ENCODE data around the gene ANKHD1. TPM values are rescaled to one million over a fixed set of nuclear protein-coding genes. Genes with fewer than 3 reads are reported as not detected.

The ANKHD1 gene
- total RNA-seq, 3 donors from 2014 or later (not counting 1 experiment from before 2014, with no cell fraction given), result 225 to 239 (median 230) TPM

- no peaks in the 10 kb centered on the region for H3K27me3 ChIP-seq (ENCODE audit: control insufficient read depth, insufficient read depth, low read length)
- WGBS (ENCODE audit: insufficient coverage), result 88% methylated on average over 2 of the region's 2 CpGs
These were observed 18.3 kb upstream of the ANKHD1 start for GRCh38 chr5:140383300-140383699.

GRCh38 chr5:140388052-140388451 is 13.6 kb upstream of the ANKHD1 start:
- Mint-ChIP-seq H3K27me3 (ENCODE audit: low read depth in 2 of 2) (no peaks in the 10 kb centered on the region), H3K27ac (no peak overlapping the region), H3K4me3 (no peak overlapping the region), H3K36me3 (no peaks in the 10 kb centered on the region), H3K4me1 (no peaks in the 10 kb centered on the region), H3K9me3 (no peaks in the 10 kb centered on the region)
- 78% methylated on average over 1 of the region's 2 CpGs for WGBS (ENCODE audit: insufficient coverage)
- peaks cover 2% of the 10 kb centered on the region for H3K36me3 ChIP-seq (ENCODE audit: control insufficient read depth, insufficient read depth, low read length)
- no peaks in the 10 kb centered on the region for H3K9me3 ChIP-seq (ENCODE audit: control insufficient read depth, insufficient read depth, low read length)
- H3K4me1 ChIP-seq (ENCODE audit: control insufficient read depth, insufficient read depth, low read length), result no peaks in the 10 kb centered on the region
- no peak for DNase-seq
- H3K27ac ChIP-seq (ENCODE audit: low read length), result no peak overlapping the region
- no peak overlapping the region for H3K4me3 ChIP-seq (ENCODE audit: low read length)
- intact Hi-C loops (cut with micrococcal nuclease), result no loop called here
- no peaks in the 10 kb centered on the region for H3K27me3 ChIP-seq (ENCODE audit: control insufficient read depth, insufficient read depth, low read length)
- no peak for ATAC-seq
- TF ChIP-seq CTCF (IDR thresholded peaks at IDR 0.05), result no peak

More at GRCh38 chr5:140383300-140383699, 18.3 kb upstream of the ANKHD1 start:
- Histone ChIP-seq H3K36me3 (ENCODE audit: control insufficient read depth, insufficient read depth, low read length) (no peaks in the 10 kb centered on the region), H3K4me3 (ENCODE audit: low read length) (no peak overlapping the region), H3K9me3 (ENCODE audit: control insufficient read depth, insufficient read depth, low read length) (no peaks in the 10 kb centered on the region), H3K4me1 (ENCODE audit: control insufficient read depth, insufficient read depth, low read length) (no peaks in the 10 kb centered on the region), H3K27ac (ENCODE audit: low read length) (no peak overlapping the region)
- Mint-ChIP-seq H3K4me3 (no peak overlapping the region), H3K27ac (no peak overlapping the region), H3K9me3 (no peaks in the 10 kb centered on the region), H3K36me3 (no peaks in the 10 kb centered on the region), H3K4me1 (no peaks in the 10 kb centered on the region), H3K27me3 (ENCODE audit: low read depth in 2 of 2) (no peaks in the 10 kb centered on the region)
- no peak for DNase-seq
- intact Hi-C loops (cut with micrococcal nuclease), result no loop called here
- no peak for ATAC-seq
- TF ChIP-seq CTCF (IDR thresholded peaks at IDR 0.05), result no peak

- no peak for ATAC-seq
- H3K4me3 Mint-ChIP-seq, result no peak overlapping the region
- Histone ChIP-seq H3K36me3 (ENCODE audit: control insufficient read depth, insufficient read depth, low read length) (peaks cover 6% of the 10 kb centered on the region), H3K27ac (ENCODE audit: low read length) (no peak overlapping the region), H3K27me3 (ENCODE audit: control insufficient read depth, insufficient read depth, low read length) (no peaks in the 10 kb centered on the region), H3K4me3 (ENCODE audit: low read length) (no peak overlapping the region), H3K4me1 (ENCODE audit: control insufficient read depth, insufficient read depth, low read length) (no peaks in the 10 kb centered on the region), H3K9me3 (ENCODE audit: control insufficient read depth, insufficient read depth, low read length) (no peaks in the 10 kb centered on the region)
- intact Hi-C loops (cut with micrococcal nuclease), result no loop called here
- H3K4me1 Mint-ChIP-seq, result no peaks in the 10 kb centered on the region
- WGBS (ENCODE audit: insufficient coverage), result 88% methylated on average over 1 of the region's 1 CpG
- H3K27me3 Mint-ChIP-seq (ENCODE audit: low read depth in 2 of 2), result no peaks in the 10 kb centered on the region
- TF ChIP-seq CTCF (IDR thresholded peaks at IDR 0.05), result no peak
- H3K36me3 Mint-ChIP-seq, result no peaks in the 10 kb centered on the region
- H3K9me3 Mint-ChIP-seq, result no peaks in the 10 kb centered on the region
- no peak for DNase-seq
- H3K27ac Mint-ChIP-seq, result no peak overlapping the region
These were observed 10.3 kb upstream of the ANKHD1 start for GRCh38 chr5:140391312-140391711.

GRCh38 chr5:140391732-140392131 is 9.9 kb upstream of the ANKHD1 start:
- ATAC-seq, result no peak
- Mint-ChIP-seq H3K36me3 (no peaks in the 10 kb centered on the region), H3K4me1 (no peaks in the 10 kb centered on the region), H3K9me3 (no peaks in the 10 kb centered on the region), H3K27ac (no peak overlapping the region), H3K27me3 (ENCODE audit: low read depth in 2 of 2) (no peaks in the 10 kb centered on the region), H3K4me3 (no peak overlapping the region)
- no peak for TF ChIP-seq CTCF (IDR thresholded peaks at IDR 0.05)
- Histone ChIP-seq H3K4me1 (ENCODE audit: control insufficient read depth, insufficient read depth, low read length) (no peaks in the 10 kb centered on the region), H3K27ac (ENCODE audit: low read length) (no peak overlapping the region), H3K9me3 (ENCODE audit: control insufficient read depth, insufficient read depth, low read length) (no peaks in the 10 kb centered on the region), H3K4me3 (ENCODE audit: low read length) (no peak overlapping the region), H3K27me3 (ENCODE audit: control insufficient read depth, insufficient read depth, low read length) (no peaks in the 10 kb centered on the region), H3K36me3 (ENCODE audit: control insufficient read depth, insufficient read depth, low read length) (peaks cover 6% of the 10 kb centered on the region)
- WGBS (ENCODE audit: insufficient coverage), result 96% methylated on average over 1 of the region's 1 CpG
- no peak for DNase-seq
- intact Hi-C loops (cut with micrococcal nuclease), result no loop called here

Measured in natural killer cell (primary cell).